ENCODE measurements around the gene DUSP22.

- TF ChIP-seq CTCF (IDR thresholded peaks at IDR 0.05; ENCODE audit: low read depth, low read length, poor library complexity, severe bottlenecking) (no peak), EZH2phosphoT487 (IDR thresholded peaks at IDR 0.05; ENCODE audit: borderline replicate concordance, low read length) (no peak)
Measured at GRCh38 chr6:297571-298232, 5.4 kb downstream of the DUSP22 start.
